ENCODE results near the gene PABPN1. TPM values are rescaled to one million over a fixed set of nuclear protein-coding genes. Genes with fewer than 3 reads are reported as not detected.

Gene PABPN1
- total and polyA plus RNA-seq, 2 of the 13 experiments (the other 11 are each of a cell fraction or from before 2014, with no cell fraction given) = 233 to 524 TPM

GRCh38 chr14:23299986-23300686, 21.1 kb upstream of the PABPN1 start (continued):
- TF ChIP-seq PRDM10 (CRISPR knock-in tag; IDR thresholded peaks at IDR 0.05; ENCODE audit: low read depth) (no peak), ZFP1 (CRISPR knock-in tag; IDR thresholded peaks at IDR 0.05) (no peak), HNRNPLL (IDR thresholded peaks at IDR 0.05; ENCODE audit: low read depth, low read length, poor library complexity, severe bottlenecking) (no peak), TBX3 (IDR thresholded peaks at IDR 0.05; ENCODE audit: borderline replicate concordance) (no peak), SETDB1 (CRISPR knock-in tag; IDR thresholded peaks at IDR 0.05; ENCODE audit: borderline replicate concordance) (no peak), SMAD9 (CRISPR knock-in tag; IDR thresholded peaks at IDR 0.05) (no peak), YEATS2 (CRISPR knock-in tag; IDR thresholded peaks at IDR 0.05; ENCODE audit: borderline replicate concordance) (0 out of 2 replicates have a peak, but pooled peaks have one; percentile 9), ERF (CRISPR knock-in tag; IDR thresholded peaks at IDR 0.05) (no peak), ZNF670 (CRISPR knock-in tag; IDR thresholded peaks at IDR 0.05; ENCODE audit: borderline replicate concordance) (no peak), SRSF9 (IDR thresholded peaks at IDR 0.05; ENCODE audit: borderline replicate concordance, insufficient read depth, low read depth, low read length, poor library complexity, severe bottlenecking) (no peak), ZNF710 (CRISPR knock-in tag; IDR thresholded peaks at IDR 0.05; ENCODE audit: borderline replicate concordance) (no peak), MIXL1 (CRISPR knock-in tag; IDR thresholded peaks at IDR 0.05) (no peak), ZNF646 (CRISPR knock-in tag; IDR thresholded peaks at IDR 0.05) (no peak), CSRNP1 (CRISPR knock-in tag; IDR thresholded peaks at IDR 0.05) (no peak)
